ENCODE data around the gene VPS26B.

Gene VPS26B

GRCh38 chr11:134292661-134293060 is 68.2 kb downstream of the VPS26B start:
- no peak for TF ChIP-seq POLR2A (IDR thresholded peaks at IDR 0.05; ENCODE audit: extremely low read depth, insufficient read length)
- TF ChIP-seq CTCF (IDR thresholded peaks at IDR 0.05; ENCODE audit: low read depth, low read length) = no peak
- TF ChIP-seq MAX (IDR thresholded peaks at IDR 0.05; ENCODE audit: low read depth, low read length) = no peak
- no peak for TF ChIP-seq MYC (IDR thresholded peaks at IDR 0.05; ENCODE audit: low read depth, low read length)
- DNase-seq (ENCODE audit: low read depth) = no peak
- no peak overlapping the region for H3K4me3 ChIP-seq (ENCODE audit: low read depth, low read length)

DNA sequence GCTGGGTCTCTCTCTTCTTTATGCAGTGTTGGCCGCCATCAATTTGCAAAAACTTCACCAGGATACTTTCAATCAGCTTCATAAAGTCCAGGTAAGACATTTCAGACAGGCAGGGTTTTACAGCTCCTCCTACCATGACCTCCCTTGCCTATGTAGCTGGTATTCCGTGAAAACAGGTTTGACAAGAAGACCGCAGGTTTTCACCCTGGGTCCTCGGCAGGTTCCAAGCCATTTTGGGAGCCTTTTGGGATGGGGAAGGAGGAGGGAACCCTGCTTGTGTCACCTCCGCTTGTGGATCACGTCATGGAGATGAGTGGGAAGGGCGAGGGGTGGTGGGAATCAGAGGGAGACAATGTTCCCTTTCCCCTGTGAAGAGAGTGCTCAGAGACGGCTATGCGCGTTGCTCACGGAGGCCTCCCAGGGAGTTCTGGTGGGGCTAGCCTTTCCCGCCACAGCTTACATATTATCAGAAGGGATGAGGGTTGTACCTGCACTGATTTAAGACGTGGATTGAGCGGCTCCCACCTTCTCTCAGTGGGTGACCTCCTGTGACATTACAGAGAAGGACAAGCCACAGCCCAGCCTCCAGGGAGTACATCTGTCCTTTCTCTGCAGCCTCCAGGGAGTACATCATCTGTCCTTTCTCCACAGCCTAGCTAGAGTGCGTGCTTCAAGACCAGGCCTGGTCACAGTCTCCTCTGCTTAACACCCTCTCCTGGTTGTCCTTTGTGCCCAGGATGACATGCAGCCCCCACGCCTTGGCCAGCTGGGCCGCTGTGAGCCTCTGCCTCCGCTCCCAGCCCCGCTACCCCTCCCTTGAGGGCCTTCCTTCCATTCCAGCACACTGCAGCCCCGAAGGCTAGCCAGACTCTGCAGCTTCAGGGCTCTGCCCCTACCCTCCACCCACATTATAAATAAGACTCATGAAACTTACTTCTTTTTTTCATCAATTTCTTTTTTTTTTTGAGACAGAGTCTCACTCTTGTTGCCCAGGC is 68.9 kb downstream of the VPS26B start:
- TF ChIP-seq MYC (IDR thresholded peaks at IDR 0.05; ENCODE audit: low read depth, low read length) (no peak), CTCF (IDR thresholded peaks at IDR 0.05; ENCODE audit: low read depth, low read length) (no peak), MAX (IDR thresholded peaks at IDR 0.05; ENCODE audit: low read depth, low read length) (no peak), POLR2A (IDR thresholded peaks at IDR 0.05; ENCODE audit: extremely low read depth, insufficient read length) (no peak)
- H3K4me3 ChIP-seq (ENCODE audit: low read depth, low read length) = no peak overlapping the region
- no peak for DNase-seq (ENCODE audit: low read depth)

DNA sequence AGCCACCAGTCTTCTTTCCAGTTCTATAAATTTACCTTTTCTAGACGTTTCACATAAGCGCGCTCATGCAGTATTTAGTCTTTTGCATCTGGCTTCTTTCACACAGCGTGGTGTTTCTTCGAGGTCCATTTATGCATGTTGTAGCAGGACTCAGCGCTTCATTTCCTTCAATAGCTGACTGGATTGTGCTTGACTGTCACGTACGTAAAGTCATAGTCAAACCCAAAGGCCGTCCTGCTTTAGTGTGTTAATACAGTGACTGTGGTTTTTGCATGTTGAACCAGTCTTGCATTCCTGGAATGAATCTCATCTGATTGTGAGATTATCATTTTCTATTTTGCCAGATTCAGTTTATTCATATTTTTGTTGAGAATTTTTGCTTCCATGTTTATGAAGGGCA is 70.2 kb downstream of the VPS26B start:
- no peak for DNase-seq (ENCODE audit: low read depth)
- no peak for TF ChIP-seq CTCF (IDR thresholded peaks at IDR 0.05; ENCODE audit: low read depth, low read length)
- no peak for TF ChIP-seq POLR2A (IDR thresholded peaks at IDR 0.05; ENCODE audit: extremely low read depth, insufficient read length)
- no peak for TF ChIP-seq MYC (IDR thresholded peaks at IDR 0.05; ENCODE audit: low read depth, low read length)
- no peak for TF ChIP-seq MAX (IDR thresholded peaks at IDR 0.05; ENCODE audit: low read depth, low read length)
- no peak overlapping the region for H3K4me3 ChIP-seq (ENCODE audit: low read depth, low read length)

All from NB4 (cell line).